Parathyroid adenoma (tissue), 2 donors: Measurements from ENCODE around the gene TNS2.

Source experiments
- H2AFZ ChIP-seq: fragments of 300-600 bp; sonication (generic); one replicate; pipeline ENCODE4 v1.7.0; 2017; ENCODE audit warnings: antibody characterized with exemption, mild to moderate bottlenecking
- H3K27ac ChIP-seq: fragments of 300-600 bp; sonication (generic); one replicate; pipeline ENCODE4 v1.7.0; 2017
- H3K27me3 ChIP-seq: fragments of 300-600 bp; sonication (generic); one replicate; pipeline ENCODE4 v1.7.0; 2017; ENCODE audit warnings: low read length; ENCODE audit not compliant: control insufficient read depth, insufficient read depth
- H3K36me3 ChIP-seq: fragments of 300-600 bp; sonication (generic); one replicate; pipeline ENCODE4 v1.7.0; 2017; ENCODE audit warnings: low read length; ENCODE audit not compliant: control insufficient read depth, insufficient read depth
- H3K4me1 ChIP-seq: fragments of 300-600 bp; sonication (generic); one replicate; pipeline ENCODE4 v1.7.0; 2017; ENCODE audit warnings: control low read depth
- H3K4me2 ChIP-seq: fragments of 300-600 bp; sonication (generic); one replicate; pipeline ENCODE4 v1.7.0; 2017; ENCODE audit warnings: low read length
- H3K4me3 ChIP-seq: fragments of 300-600 bp; sonication (generic); one replicate; pipeline ENCODE4 v1.7.0; 2017; ENCODE audit warnings: low read depth, low read length
- H3K79me2 ChIP-seq: fragments of 300-600 bp; sonication (generic); one replicate; pipeline ENCODE4 v1.7.0; 2017; ENCODE audit warnings: control low read depth
- H3K9ac ChIP-seq: fragments of 300-600 bp; sonication (generic); one replicate; pipeline ENCODE4 v1.7.0; 2017; ENCODE audit warnings: mild to moderate bottlenecking
- H3K9me3 ChIP-seq: fragments of 300-600 bp; sonication (generic); one replicate; pipeline ENCODE4 v1.7.0; 2017; ENCODE audit warnings: low read length; ENCODE audit not compliant: control insufficient read depth
- CTCF ChIP-seq: fragments of 300-600 bp; sonication (generic); IDR thresholded peaks from one replicate; pipeline ENCODE4 v1.7.0; 2017; ENCODE audit warnings: antibody characterized with exemption, mild to moderate bottlenecking
- donor health status: primary hyperparathyroidism.

Gene TNS2

GRCh38 chr12:53056901-53057300 is 7.0 kb downstream of the TNS2 start:
- H3K27me3 ChIP-seq: no peaks in the 10 kb centered on the region
- peaks cover 35% of the 10 kb centered on the region for H3K4me1 ChIP-seq
- no peak overlapping the region for H3K9ac ChIP-seq
- peaks cover 5% of the 10 kb centered on the region for H3K79me2 ChIP-seq
- no peaks in the 10 kb centered on the region for H3K9me3 ChIP-seq
- TF ChIP-seq CTCF: no peak
- H2AFZ ChIP-seq: no peak overlapping the region
- H3K4me2 ChIP-seq: no peak overlapping the region
- H3K4me3 ChIP-seq: no peak overlapping the region
- no peak overlapping the region for H3K27ac ChIP-seq
- no peaks in the 10 kb centered on the region for H3K36me3 ChIP-seq

- H3K36me3 ChIP-seq: no peaks in the 10 kb centered on the region
- H3K27me3 ChIP-seq: no peaks in the 10 kb centered on the region
- no peak overlapping the region for H3K4me2 ChIP-seq
- H3K9ac ChIP-seq: no peak overlapping the region
- H3K27ac ChIP-seq: no peak overlapping the region
- peaks cover 29% of the 10 kb centered on the region for H3K4me1 ChIP-seq
- no peak overlapping the region for H2AFZ ChIP-seq
- no peak for TF ChIP-seq CTCF
- H3K4me3 ChIP-seq: no peak overlapping the region
- H3K9me3 ChIP-seq: no peaks in the 10 kb centered on the region
- H3K79me2 ChIP-seq: no peaks in the 10 kb centered on the region
These were observed 8.1 kb downstream of the TNS2 start for GRCh38 chr12:53057816-53058500.

GRCh38 chr12:53058674-53059433 is 9.0 kb downstream of the TNS2 start:
- no peak overlapping the region for H3K4me2 ChIP-seq
- H3K36me3 ChIP-seq: no peaks in the 10 kb centered on the region
- no peaks in the 10 kb centered on the region for H3K79me2 ChIP-seq
- H3K9ac ChIP-seq: no peak overlapping the region
- H2AFZ ChIP-seq: no peak overlapping the region
- TF ChIP-seq CTCF: no peak
- no peaks in the 10 kb centered on the region for H3K27me3 ChIP-seq
- no peak overlapping the region for H3K4me3 ChIP-seq
- H3K27ac ChIP-seq: no peak overlapping the region
- H3K9me3 ChIP-seq: no peaks in the 10 kb centered on the region
- peaks cover 21% of the 10 kb centered on the region for H3K4me1 ChIP-seq

- no peaks in the 10 kb centered on the region for H3K9me3 ChIP-seq
- no peak overlapping the region for H3K4me3 ChIP-seq
- no peak overlapping the region for H3K9ac ChIP-seq
- no peaks in the 10 kb centered on the region for H3K36me3 ChIP-seq
- H3K27me3 ChIP-seq: no peaks in the 10 kb centered on the region
- no peaks in the 10 kb centered on the region for H3K79me2 ChIP-seq
- no peak overlapping the region for H3K27ac ChIP-seq
- H2AFZ ChIP-seq: no peak overlapping the region
- no peak overlapping the region for H3K4me2 ChIP-seq
- no peak for TF ChIP-seq CTCF
- H3K4me1 ChIP-seq: peaks cover 21% of the 10 kb centered on the region
These were observed 9.7 kb downstream of the TNS2 start for GRCh38 chr12:53059434-53060063.
